GM21723 (cell line): ENCODE results near the gene MEF2D.

ENCODE experiments used
- ATAC-seq: cut with Tn5 transposase; IDR thresholded peaks from one replicate; pipeline ENCODE4 v1.9.1; 2021; ENCODE audit warnings: mild to moderate bottlenecking, moderate library complexity; ENCODE audit not compliant: unreplicated experiment

Gene MEF2D

DNA sequence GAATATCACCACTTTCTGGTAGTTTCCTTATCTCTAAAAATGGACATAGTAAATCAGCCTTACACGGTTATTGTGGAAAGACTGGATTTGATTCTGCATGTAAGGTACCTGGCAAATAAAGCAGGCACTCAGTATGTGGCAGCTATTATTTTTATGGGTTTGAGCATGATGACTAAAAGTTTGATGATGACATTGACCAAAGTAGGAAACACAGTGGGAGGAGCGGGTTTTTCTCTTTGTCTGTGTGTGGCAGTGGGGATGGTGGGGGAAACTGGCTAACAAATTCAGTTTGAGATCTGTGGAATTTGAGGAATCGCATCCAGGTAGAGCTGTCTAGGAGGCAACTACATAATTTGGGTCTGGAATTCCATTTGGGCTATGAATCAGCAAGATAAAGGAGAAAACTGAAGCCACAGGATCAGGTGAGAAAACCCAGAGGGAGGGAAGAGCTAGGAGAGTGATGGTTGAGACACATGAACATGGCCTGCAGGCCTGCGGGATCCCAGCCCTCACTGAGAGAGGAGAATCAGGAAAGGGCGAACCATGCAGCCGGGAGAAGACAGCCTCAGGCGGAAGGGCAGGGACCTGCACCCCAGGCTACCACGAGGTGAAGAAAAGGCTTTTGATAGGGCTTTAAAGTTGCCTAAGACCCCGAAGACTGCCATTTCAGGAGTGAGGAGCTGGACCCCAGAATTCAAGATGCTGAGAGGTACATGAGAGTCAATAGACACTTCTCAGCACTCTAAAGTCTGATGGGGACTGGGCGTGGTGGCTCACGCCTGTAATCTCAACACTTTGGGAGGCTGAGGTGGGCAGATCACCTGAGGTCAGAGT is 52.2 kb downstream of the MEF2D start:
- ATAC-seq, result no peak

DNA sequence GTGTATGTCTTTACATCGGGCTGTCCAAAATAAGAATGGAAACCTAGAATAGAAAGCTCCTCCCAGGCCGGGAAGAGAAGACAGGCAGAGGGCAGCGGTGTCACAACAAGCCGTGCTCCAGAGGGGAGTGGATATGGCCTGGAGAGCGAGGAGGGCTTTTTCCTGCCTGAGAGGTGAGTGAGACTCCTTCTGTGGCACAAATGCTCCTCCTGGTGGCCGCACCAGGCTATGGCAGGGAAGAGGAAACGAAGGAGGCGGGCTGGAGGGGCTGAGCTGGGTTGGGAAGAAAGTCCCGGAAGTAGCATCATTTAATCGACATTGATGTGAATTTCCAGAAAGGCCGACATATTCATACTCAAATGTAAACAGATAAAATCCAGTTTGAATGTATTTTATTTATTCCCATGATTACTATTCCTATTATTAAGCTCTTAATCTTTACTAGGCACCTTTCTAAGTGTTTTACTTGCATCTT is 54.7 kb downstream of the MEF2D start:
- no peak for ATAC-seq

DNA sequence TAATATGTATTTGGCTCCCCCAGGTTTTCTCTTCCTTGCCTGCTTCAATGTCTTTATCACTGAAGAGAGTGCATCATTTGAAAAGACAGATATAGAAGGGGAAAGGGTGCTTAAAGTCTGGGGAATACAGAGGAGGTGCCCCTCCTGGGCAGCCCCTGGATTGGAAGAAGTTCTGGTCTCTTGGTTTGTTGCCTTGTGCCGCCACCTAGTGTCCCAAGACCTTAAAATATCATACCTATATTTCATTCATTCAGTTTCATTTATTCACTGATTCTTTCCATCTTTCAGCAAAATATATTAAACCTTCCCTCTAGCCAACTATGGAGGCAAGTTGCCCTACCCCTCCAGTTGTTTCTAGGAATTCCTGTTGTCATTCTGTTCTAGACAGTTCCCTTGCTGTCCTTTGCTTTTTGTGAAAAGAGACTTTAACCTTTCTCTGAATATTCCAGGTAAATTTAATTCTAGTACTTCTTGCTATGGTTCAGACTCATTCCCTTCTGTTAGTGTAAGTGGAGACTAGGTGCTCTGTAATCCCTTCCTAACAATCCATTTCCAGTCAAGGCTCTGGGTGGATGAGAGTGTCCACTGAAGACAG is 56.1 kb downstream of the MEF2D start:
- ATAC-seq, result no peak

DNA sequence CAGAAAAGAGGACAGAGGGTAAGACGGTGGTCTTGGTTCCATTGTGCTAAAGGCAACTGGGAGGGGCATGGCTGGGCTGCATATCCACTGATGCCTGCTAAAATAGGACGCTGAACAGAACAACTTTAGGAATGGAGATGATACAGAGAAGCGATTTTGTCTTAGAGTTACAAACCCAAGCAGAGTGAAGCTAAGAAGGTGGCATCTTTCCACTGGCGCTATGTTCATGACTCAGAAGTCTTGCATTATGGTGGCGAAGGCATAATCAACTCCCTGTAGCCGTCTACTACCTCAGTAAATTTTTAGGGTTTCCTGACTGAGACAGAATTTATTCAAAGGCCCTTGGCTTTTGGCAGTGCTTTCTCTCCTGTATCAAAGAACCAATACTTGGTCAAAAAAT is 57.3 kb downstream of the MEF2D start:
- no peak for ATAC-seq

DNA sequence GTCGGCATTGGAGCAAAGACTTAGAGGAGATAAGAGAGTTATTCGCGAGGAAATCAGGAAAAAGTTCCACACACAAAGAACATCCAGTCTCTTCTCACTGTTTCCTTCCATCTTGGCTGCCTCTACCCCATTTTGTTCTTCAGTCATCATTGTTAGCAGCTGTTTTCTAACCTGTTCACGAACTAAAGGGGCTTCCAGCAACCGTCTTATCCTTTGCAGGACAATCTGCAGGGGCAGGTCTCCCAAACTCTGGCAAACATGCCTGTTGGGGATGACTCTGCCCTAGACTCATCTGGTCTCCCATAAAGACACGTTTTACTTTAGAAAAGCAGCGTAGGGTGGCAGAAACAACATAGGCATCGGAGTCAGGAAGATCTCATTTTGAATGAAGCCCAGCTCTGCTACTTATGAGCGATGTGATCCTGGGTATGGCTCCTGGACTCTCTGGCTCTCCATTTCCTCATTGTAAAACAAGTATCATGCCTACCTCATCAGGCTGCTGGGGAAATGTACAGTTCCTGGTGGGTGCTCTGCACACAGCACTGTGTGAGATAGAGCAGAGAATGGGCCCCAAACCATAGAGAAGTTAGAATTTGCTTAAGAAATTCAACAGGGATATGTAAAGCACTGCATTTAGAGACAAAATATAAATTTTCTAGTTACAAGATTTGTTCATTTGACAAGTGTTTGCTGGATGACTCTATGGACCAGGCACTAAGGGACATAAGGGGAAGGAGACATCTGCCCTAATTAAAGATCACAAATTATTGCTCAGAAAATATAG is 59.7 kb downstream of the MEF2D start:
- no peak for ATAC-seq

DNA sequence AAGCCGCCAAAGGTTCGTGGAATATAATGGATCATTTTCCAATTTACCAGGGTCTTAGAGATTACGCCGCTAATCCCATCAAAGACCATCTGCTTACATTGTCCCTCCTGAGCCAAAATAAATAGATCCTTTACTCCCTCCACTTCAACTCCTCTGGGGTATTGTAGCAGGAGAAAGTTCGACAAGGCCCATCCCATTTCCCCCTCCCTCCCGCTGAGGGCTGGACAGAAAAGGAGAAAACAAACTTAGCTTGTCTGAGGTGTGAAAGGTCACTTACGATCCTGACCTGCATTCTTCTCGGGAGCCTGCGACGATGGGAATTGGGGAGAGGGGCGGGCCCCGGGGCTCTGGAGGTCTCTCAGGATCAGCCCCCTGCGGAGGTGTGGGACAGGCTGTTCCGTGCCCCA is 60.8 kb downstream of the MEF2D start:
- ATAC-seq, result no peak

DNA sequence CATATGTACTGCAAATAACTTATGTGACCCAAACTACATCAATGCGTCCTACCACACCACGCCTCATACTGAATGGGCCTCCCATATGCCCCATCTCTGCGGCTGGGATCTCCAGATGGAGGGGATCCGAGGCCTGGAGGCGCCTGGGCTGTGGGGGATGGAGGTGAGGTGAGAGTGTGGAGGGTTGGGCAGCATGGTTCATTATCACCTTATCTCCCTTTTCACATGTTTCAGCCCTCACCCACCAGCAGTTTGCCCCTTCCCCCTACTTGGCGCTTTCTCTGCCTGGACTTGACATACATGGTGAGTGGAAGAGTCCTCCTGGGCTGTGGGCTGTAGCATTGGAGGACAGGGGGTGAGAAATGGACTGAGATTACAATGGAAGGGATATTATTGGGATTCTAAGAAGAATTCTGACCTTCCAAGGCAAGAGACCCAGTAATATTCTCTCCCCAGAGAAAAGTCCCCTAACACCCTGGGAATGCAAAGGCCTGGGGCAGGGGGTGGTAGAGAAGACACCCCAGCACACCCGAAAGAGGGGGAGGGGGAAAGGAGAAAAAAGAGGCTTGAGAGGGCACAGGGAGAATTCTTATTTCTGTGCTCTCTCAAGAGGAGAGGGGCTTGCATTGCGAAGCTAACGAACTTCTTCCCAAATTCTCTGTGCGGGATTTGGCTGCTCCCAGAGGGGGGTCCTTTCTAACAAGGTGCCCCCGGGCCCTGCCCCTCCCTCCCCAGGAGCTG is 61.4 kb downstream of the MEF2D start:
- no peak for ATAC-seq

DNA sequence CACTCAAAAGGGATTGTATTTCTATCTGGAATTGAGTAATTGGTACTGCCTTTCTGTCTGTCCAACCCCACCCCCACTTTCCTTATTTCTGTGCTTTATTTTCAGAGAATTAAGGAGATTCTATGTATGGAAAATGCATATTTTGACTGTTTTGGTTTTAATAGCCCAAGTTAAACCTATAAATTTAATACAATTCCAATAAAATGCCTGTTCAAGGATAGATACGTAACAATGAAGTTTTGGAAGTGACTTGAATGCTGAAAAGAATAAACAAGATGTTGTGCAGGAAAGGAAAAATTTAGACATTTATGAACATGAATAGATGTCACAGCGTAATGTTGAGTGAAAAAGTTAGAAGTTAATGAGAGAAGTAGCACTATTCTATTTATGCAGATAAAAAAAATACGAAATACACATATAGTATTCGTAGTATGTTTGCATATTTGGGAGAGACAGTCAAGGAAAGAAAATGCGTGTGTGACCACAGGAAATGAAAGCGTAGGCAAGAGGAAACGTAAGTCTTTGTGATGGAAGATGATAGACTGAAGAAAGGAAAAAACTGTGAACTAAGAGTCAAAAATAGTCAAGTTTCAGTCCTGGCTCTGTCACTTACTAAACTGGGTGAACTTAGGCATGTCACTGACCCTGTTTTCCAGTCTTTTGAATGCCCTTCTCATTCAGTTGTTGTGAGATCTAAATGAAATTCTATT is 62.1 kb downstream of the MEF2D start:
- no peak for ATAC-seq

DNA sequence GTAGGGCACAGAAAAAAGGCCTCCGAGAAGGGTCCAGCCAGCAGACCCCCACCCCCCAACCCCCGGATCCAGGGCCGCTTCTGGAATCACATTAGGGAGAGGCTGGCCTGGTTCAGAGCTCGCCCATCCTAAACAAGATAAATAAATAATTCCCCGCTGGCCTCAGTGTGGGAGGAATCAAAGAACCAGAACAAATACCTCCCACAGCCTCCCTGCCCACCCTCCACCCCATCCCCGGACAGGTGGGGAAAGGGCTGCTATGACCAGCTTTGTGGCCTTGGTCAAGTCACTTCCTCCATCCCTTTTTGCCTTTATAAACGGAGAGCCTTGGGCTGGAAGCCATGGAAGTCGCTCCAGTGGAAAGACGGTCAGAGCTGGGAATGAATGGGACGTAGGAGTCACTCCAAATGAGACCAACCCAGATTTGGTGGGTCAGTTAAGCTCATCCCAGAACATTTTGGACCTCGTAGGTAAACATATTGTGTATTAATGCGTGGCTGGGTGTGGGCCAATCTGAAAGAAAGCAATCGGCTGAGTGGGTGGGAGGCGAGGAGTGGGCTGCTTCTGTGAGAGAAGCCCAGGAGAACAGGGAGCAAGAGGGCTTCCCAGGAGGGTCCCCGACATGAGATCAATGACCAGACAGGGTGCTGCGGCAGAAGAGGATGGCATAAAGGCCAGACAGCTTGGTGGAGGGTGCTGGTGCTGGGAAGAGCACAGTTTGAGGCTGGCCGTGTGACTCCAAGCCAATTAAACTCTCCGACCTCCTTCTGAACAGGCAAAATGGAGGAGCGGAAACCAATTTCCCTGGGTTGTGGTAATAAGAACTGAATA is 63.3 kb downstream of the MEF2D start:
- ATAC-seq, result no peak

DNA sequence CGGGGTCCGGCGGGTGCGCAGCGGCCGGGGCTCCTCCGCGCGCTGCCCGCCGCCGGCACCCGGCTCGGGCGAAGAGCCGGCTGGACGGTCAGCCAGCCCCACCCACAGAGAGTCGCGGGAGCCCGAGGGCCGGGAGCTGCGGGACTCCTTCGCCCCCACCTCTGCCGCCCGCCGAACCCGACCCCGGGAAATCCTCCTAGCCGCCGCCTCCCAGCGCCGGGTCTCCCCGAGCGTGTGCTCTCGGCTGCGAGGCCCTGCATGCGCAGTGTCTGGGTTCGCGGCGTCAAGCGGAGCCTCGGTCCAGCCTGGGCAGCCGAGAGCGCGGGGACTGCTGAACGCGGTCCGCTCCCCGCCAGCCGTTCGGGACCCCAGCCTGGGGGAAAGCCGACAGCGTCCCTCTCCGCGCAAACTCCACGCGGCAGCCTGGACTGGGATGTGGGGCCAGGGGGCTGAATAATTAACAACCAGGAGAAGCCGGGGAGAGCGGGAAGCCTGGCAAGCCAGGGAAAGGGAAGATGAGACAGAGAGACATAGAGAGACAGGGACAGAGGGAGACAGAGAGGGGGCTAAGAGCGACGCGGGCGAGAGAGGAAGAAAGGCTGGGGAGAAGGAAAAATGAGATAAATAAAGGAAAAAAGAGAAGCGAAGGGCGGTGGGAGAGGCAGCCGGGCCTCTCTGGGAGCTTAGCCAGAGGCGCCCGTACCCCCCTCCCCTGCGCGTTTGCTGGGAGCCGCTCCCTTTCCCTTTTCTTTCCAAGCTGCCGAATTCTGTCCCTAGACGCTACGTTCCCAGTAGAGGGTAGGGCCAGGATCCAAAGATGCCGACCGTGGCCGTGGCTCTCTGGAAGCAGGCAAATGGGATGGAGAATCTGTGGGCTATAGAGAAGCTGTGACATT is 64.2 kb downstream of the MEF2D start:
- ATAC-seq, result no peak

DNA sequence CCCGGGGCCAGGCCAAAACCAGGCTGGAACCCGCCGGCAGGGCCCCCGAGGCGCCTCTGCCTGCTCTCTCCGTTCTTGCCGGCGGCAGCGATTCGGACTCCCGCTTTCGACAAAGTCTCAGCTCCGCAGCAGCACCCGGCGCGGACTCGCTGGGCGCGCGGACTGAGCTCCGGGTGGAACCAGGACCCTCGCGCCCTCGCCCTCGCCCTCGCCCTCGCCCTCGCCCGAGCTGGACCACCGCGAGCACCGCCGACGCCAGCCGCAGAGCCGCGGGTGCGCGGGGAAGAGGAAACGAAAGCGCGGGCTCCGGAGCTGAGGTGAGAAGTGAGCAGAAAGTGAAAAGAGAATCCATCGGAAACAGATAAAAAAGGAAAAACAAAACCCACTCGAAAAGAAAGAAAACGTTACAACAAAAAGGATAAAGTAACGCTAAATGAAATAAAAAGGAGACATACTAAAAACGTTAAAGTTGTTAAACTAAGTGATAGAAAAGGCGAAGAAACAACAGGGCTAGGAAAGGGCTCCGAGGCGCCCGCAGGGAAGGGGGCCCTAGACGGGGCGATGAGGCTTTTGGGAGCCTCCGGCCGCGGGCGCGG is 64.9 kb downstream of the MEF2D start:
- ATAC-seq, result no peak

DNA sequence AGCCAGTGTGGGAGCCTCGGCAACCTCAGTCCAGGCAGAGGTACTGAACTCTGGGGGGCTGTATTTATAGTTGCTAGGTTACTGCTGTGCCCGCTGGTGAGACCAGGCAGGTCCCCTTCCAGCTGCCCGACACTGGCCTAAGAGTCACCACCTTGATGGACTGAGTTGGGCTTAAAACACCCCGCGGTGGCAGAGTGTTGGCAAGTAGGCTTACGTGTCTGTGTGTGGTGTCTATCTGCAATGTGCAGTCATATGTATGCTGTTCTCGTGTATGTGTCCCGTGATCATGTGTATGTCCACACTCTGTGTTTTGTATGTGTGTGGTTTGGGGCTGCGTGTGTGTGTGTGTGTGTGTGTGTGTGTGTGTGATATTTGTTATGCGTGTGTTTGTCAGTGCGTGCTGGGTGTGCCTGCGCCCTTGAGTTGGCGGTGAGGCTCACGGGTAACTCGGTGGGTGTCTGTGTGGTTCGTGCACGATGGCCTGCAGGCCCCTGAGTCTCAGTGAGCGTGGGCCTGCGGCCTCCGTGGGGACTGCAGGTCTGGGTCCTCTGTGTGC is 65.5 kb downstream of the MEF2D start:
- no peak for ATAC-seq

DNA sequence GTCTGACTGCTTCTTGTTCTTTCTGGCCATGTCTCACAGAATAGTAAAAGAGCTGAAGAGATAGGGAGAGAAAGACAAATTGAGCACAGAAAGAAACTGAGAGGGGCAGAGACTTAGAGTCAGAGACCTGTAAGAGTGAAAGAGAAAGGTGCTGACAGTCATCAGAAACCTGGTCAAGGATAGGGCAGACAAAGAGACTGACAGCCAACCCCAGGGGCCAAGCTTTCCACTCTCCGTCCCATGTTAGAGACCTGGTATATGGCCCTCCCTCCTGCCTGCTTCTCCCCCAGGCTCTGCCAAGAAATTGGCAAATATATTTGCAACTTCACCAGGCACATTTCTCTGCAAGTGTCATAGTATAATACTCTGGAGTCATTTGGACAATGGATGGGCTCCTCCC is 67.0 kb downstream of the MEF2D start:
- ATAC-seq, result no peak

DNA sequence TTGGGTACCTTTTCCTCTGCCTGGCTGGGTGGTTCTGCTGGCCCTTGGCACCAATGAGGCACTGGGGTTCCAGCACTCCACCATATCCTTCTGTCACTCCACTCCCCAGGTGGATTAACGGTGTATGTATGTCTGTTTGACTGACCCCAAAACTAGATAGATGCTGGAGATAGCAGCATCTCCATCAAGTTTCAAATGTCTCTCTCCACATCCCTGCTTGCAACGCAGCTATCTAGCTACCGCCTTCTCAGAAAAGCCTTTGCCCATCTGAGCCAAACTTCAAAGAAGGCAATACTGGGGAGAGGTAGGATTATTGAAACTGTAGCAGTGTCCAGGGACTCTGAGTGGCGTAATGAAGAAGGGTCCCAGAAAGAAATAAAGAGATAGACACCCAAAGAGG is 67.5 kb downstream of the MEF2D start:
- no peak for ATAC-seq

DNA sequence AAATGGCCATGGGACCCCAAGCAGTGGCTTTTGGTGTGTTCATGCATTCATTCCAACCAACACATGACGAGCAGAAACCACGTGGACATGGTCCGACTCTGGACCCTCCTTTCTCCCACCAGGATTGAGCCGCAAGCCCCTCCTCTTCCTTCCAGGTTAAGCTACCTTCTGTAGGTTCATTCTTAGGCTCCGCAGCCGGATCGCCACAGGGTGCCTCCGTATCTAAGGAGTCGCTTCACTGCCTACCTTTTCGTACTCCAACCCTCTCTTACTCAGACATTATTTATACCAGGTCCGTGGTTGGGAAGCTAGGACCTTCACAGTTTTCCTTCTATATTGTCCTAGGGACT is 67.9 kb downstream of the MEF2D start:
- ATAC-seq, result no peak

DNA sequence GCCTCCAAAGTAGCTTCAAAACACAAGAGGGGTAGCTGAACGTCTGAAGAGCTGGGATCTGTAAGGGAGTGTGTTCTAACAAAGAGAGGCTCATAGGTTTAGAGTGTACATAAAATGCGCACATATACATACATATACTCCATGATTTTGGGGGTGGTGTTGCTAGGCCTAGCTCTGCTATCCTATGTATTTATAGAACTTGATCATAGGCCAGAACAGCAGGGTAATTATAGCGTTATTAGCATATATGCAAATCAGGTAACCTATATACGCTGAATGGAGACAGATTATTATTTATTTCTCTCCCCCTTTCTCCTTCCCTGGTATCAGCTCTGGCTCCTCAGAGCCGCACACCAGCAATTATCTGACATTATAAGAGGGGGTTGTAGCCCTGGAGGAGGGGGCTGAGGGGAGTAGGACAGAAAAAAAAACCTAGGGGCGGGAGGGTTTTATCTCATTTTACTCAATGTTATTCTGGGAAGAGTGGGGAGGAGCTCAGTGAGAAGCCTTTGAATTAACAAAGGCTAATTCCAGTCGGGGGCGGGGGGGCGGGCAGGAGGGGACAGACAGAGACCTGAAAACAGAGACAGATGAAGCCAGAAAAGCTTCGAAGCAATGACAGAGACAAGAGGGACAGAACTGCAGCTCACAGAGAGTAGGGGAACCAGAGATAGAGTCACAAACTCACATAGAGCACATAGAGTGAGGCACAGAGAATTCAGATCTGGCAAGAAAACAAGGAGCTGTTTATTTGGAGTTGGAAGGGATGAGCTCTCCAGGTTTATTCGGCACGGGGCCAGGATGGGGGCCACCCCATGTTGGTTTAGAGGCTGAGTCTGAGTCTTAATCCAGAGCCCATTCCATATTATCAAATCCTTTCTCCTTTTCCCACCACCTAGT is 68.6 kb downstream of the MEF2D start:
- ATAC-seq, result no peak

DNA sequence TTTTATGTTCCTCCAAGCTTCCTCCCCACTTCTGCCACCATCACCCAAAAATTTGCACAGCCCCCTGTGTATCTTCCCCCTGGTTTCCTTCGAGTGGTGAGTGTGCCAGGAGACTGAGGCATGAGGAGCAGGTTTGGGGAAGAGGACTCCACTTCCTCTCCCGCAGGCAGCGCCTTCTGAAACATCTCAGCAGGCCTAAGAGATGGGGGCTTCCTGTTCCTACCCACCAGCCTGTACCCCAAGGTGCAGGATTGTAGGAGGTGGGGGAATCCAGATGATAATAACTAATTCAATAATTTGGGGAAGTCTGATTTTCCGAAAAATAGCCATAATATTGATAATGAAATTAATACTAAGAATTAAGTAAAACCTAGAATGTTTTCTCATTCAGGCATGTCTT is 69.2 kb downstream of the MEF2D start:
- ATAC-seq, result no peak
